HCT116 (cell line): ENCODE data around the gene MARCHF3. TPM values are rescaled to one million over a fixed set of nuclear protein-coding genes. Genes with fewer than 3 reads are reported as not detected.

ENCODE experiments used
- ATAC-seq: fragments of 200-7000 bp; cut with Tn5 transposase; 2 replicates; pipeline ENCODE4 v1.9.1; 2020; ENCODE audit warnings: mild to moderate bottlenecking, moderate library complexity
- BruUV-seq: library from RNA; stranded (reverse); fragments of 400-500 nt; replicated peaks from 2 replicates; lab custom pipeline; 2021; lab: Mats Ljungman, UMichigan
- CTCF ChIA-PET: fragments of 300-600 bp; sonication (Branson Sonifier 250); formaldehyde crosslinking; loops from one replicate; lab custom pipeline; 2021; ENCODE audit warnings: antibody characterized with exemption; lab: Charles Lee
- POLR2A ChIA-PET: fragments of 300-600, 350-600 bp; sonication (Branson Sonifier 250); formaldehyde crosslinking; loops from one replicate; lab custom pipeline; 2021; ENCODE audit warnings: antibody characterized with exemption; lab: Charles Lee
- RAD21 ChIA-PET, 2 experiments: fragments of 300-600 bp; sonication (Branson Sonifier 250); formaldehyde crosslinking; loops; one replicate each; lab custom pipeline; 2023; ENCODE audit warnings: low total read pairs in 2 of 2; ENCODE audit not compliant: uncharacterized antibody in 2 of 2, unreplicated experiment in 2 of 2, low non-redundant PET in 1 of 2; lab: Charles Lee
- DNase-seq: peaks from one replicate; pipeline ENCODE4 v3.0.0-alpha.2; 2010; ENCODE audit warnings: low read depth, low spot score
- H2AFZ ChIP-seq: fragments of 200-600 bp; shearing (Covaris generic), sonication (generic); 2 replicates; pipeline ENCODE4 v1.6.1; 2017; ENCODE audit warnings: low read depth, mixed run types, mixed read lengths, antibody characterized with exemption, low read length; ENCODE audit not compliant: poor library complexity, severe bottlenecking
- H3K27ac ChIP-seq: 2 replicates; pipeline ENCODE4 v1.5.1; 2012; ENCODE audit warnings: low read depth, low read length
- H3K27me3 ChIP-seq: fragments of 200-600 bp; sonication (generic); 2 replicates; pipeline ENCODE4 v1.6.1; 2016; ENCODE audit warnings: mixed run types, low read length, mixed read lengths; ENCODE audit not compliant: insufficient read depth
- H3K36me3 ChIP-seq, 2 experiments: fragments of 200-500 bp in 1 of 2; fragments of 200-600 bp in 1 of 2; sonication (Bioruptor generic) in 1 of 2; sonication (generic) in 1 of 2; 2 replicates each; pipeline versions ENCODE4 v1.5.1 to v1.6.1; 2014 to 2016; ENCODE audit warnings: low read length in 2 of 2, inconsistent platforms in 1 of 2, mixed read lengths in 1 of 2, mixed run types in 1 of 2; ENCODE audit not compliant: insufficient read depth in 2 of 2, control insufficient read depth in 1 of 2
- H3K4me1 ChIP-seq, 2 experiments: fragments of 200-600 bp in 1 of 2; sonication (generic) in 1 of 2; 2 replicates each; pipeline versions ENCODE4 v1.5.1 to v1.6.1; 2012 to 2017; ENCODE audit warnings: low read length in 2 of 2, inconsistent platforms in 1 of 2, mild to moderate bottlenecking in 1 of 2, mixed read lengths in 1 of 2, mixed run types in 1 of 2, moderate library complexity in 1 of 2; ENCODE audit not compliant: insufficient read depth in 2 of 2, control insufficient read depth in 1 of 2
- H3K4me2 ChIP-seq: fragments of 200-600 bp; sonication (generic); 2 replicates; pipeline ENCODE4 v1.6.1; 2017; ENCODE audit warnings: mixed run types, low read length, mixed read lengths
- H3K4me3 ChIP-seq, 2 experiments: fragments of 200-600 bp in 1 of 2; sonication (generic) in 1 of 2; replicated peaks in 1 of 2; 2 replicates each; pipeline ENCODE4 v1.5.1; 2011 to 2016; ENCODE audit warnings: low read length in 2 of 2, control low read depth in 1 of 2, low read depth in 1 of 2, mild to moderate bottlenecking in 1 of 2, mixed read lengths in 1 of 2, mixed run types in 1 of 2
- H3K79me2 ChIP-seq: fragments of 200-600 bp; sonication (generic); 2 replicates; pipeline ENCODE4 v1.6.1; 2017; ENCODE audit warnings: mild to moderate bottlenecking, mixed run types, low read length, moderate library complexity, mixed read lengths; ENCODE audit not compliant: insufficient read depth
- H3K9ac ChIP-seq: fragments of 200-600 bp; sonication (generic); 2 replicates; pipeline ENCODE4 v1.6.1; 2016; ENCODE audit warnings: low read length, mixed read lengths
- H3K9me2 ChIP-seq: fragments of 200-600 bp; sonication (generic), shearing (Covaris generic); 2 replicates; pipeline ENCODE4 v1.6.1; 2017; ENCODE audit warnings: mixed run types, mild to moderate bottlenecking, moderate library complexity; ENCODE audit not compliant: insufficient read depth
- H3K9me3 ChIP-seq, 2 experiments: fragments of 200-500 bp in 1 of 2; fragments of 200-600 bp in 1 of 2; sonication (Bioruptor generic) in 1 of 2; sonication (generic) in 1 of 2; 2 replicates each; pipeline ENCODE4 v1.6.1; 2014 to 2017; ENCODE audit warnings: low read length in 2 of 2, mixed read lengths in 2 of 2, inconsistent platforms in 1 of 2, low read depth in 1 of 2, mild to moderate bottlenecking in 1 of 2, mixed run types in 1 of 2, moderate library complexity in 1 of 2; ENCODE audit not compliant: control insufficient read depth in 1 of 2, insufficient read depth in 1 of 2
- H4K20me1 ChIP-seq: fragments of 200-600 bp; sonication (generic), shearing (Covaris generic); 2 replicates; pipeline ENCODE4 v1.6.1; 2017; ENCODE audit warnings: mixed run types, mild to moderate bottlenecking, moderate library complexity; ENCODE audit not compliant: insufficient read depth
- CTCF ChIP-seq, 3 experiments: fragments of 200-600 bp in 1 of 3; sonication (generic) in 1 of 3; IDR thresholded peaks in 2 of 3; conservative IDR thresholded peaks in 1 of 3; 2 replicates each; pipeline ENCODE4 v1.5.1; 2012 to 2017; ENCODE audit warnings: low read depth in 2 of 3, low read length in 2 of 3, antibody characterized with exemption in 1 of 3, borderline replicate concordance in 1 of 3, control low read depth in 1 of 3, mild to moderate bottlenecking in 1 of 3, mixed read lengths in 1 of 3, mixed run types in 1 of 3, moderate library complexity in 1 of 3; ENCODE audit not compliant: insufficient read depth in 1 of 3
- EZH2phosphoT487 ChIP-seq: fragments of 200-600 bp; IDR thresholded peaks from 2 replicates; pipeline ENCODE4 v1.6.1; 2018; ENCODE audit warnings: antibody characterized with exemption, borderline replicate concordance
- FOSL1 ChIP-seq: IDR thresholded peaks from 2 replicates; pipeline ENCODE4 v1.6.1; 2012; ENCODE audit warnings: low read depth
- JUND ChIP-seq: IDR thresholded peaks from 2 replicates; pipeline ENCODE4 v1.6.1; 2012
- MAX ChIP-seq: IDR thresholded peaks from 2 replicates; pipeline ENCODE4 v1.6.1; 2012
- POLR2A ChIP-seq: IDR thresholded peaks from 2 replicates; pipeline ENCODE4 v1.7.0; 2011; ENCODE audit warnings: borderline replicate concordance; ENCODE audit not compliant: insufficient read depth, insufficient read length; ENCODE audit errors: extremely low read depth
- RAD21 ChIP-seq: IDR thresholded peaks from 2 replicates; pipeline ENCODE4 v1.6.1; 2012; ENCODE audit warnings: low read depth, mild to moderate bottlenecking
- SIN3A ChIP-seq: IDR thresholded peaks from 2 replicates; pipeline ENCODE4 v1.6.1; 2012; ENCODE audit warnings: low read depth
- SRF ChIP-seq: IDR thresholded peaks from 2 replicates; pipeline ENCODE4 v1.6.1; 2012; ENCODE audit warnings: low read depth
- TCF7L2 ChIP-seq: IDR thresholded peaks from 2 replicates; pipeline ENCODE4 v1.7.0; 2011; ENCODE audit warnings: borderline replicate concordance, inconsistent platforms; ENCODE audit not compliant: insufficient read depth, insufficient read length; ENCODE audit errors: extremely low read depth
- ZBTB33 ChIP-seq: IDR thresholded peaks from 2 replicates; pipeline ENCODE4 v1.6.1; 2011; ENCODE audit warnings: mild to moderate bottlenecking, low read length, moderate library complexity; ENCODE audit not compliant: insufficient replicate concordance; ENCODE audit errors: extremely low read depth
- ZFX ChIP-seq: fragments of 450-650 bp; IDR thresholded peaks from 2 replicates; pipeline ENCODE4 v1.6.1; 2017
- ZNF274 ChIP-seq: fragments of 200-500 bp; sonication (Bioruptor generic); IDR thresholded peaks from 2 replicates; pipeline ENCODE4 v1.6.1; 2014; ENCODE audit warnings: mild to moderate bottlenecking, low read depth, low read length, inconsistent platforms
- intact Hi-C: fragments of 100-400 bp; cut with micrococcal nuclease; formaldehyde crosslinking; loops from 2 replicates; pipeline ENCODE4 v1.10.0; 2022
- total RNA-seq: library from RNA; stranded (reverse); gene quantifications from one replicate; pipeline ENCODE4 v1.2.1, GENCODE V29; 2021; ENCODE audit not compliant: unreplicated experiment
- TF ChIP-seq, protein P1 (sequence below): IDR thresholded peaks from 2 replicates; pipeline ENCODE4 v1.6.1; 2012

MARCHF3 gene
- total RNA-seq, 1 experiment from 2014 or later: 2.3 TPM

DNA sequence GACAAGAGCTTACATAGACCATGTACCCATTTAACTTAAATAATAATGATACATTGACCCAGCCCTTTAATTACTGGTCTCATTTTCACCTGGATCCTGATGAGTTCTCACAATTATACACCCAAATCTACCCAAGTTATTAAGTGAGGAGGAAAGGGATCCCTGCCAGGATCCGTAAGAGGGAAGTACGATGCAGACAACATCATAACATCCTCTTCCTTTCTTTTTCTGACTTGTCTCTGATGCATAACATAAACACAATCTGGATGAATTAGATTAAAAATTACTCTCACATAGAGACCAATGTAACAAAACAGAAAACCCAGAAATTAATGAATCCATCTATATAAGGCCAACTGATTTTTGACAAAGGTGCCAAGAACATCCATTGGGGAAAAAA is 17.0 kb downstream of the MARCHF3 start:
- H3K27me3 ChIP-seq: no peaks in the 10 kb centered on the region
- TF ChIP-seq SRF (no peak), CTCF (IDR thresholded peaks at IDR 0.05 in 2 of 3, conservative IDR thresholded peaks at IDR 0.05 in 1 of 3; ENCODE audit: borderline replicate concordance in 1 of 3, insufficient read depth in 1 of 3, low read depth in 2 of 3, low read length in 2 of 3) (no peak), ZBTB33 (no peak), ZNF274 (no peak), EZH2phosphoT487 (no peak), JUND (no peak), TCF7L2 (no peak), ZFX (no peak), FOSL1 (no peak), SIN3A (no peak), POLR2A (no peak), MAX (no peak), RAD21 (no peak)
- TF ChIP-seq, protein P1, sequence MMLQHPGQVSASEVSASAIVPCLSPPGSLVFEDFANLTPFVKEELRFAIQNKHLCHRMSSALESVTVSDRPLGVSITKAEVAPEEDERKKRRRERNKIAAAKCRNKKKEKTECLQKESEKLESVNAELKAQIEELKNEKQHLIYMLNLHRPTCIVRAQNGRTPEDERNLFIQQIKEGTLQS: no peak
- ChIA-PET POLR2A (no interaction called here), CTCF (no interaction called here), RAD21 (no interaction called here)
- H2AFZ ChIP-seq: no peak overlapping the region
- no peak overlapping the region for H3K4me3 ChIP-seq
- DNase-seq (no peak), ATAC-seq (no peak)
- H3K27ac ChIP-seq: no peak overlapping the region
- no peaks in the 10 kb centered on the region for H4K20me1 ChIP-seq
- no peaks in the 10 kb centered on the region for H3K4me1 ChIP-seq
- BruUV-seq: no TSS peak
- no peaks in the 10 kb centered on the region for H3K9me2 ChIP-seq
- intact Hi-C loops: no loop called here
- H3K9me3 ChIP-seq: no peaks in the 10 kb centered on the region
- H3K4me2 ChIP-seq: no peak overlapping the region
- no peak overlapping the region for H3K9ac ChIP-seq
- H3K79me2 ChIP-seq: no peaks in the 10 kb centered on the region
- H3K36me3 ChIP-seq: no peaks in the 10 kb centered on the region
